GM20000 (cell line): ENCODE measurements around the gene MAPK9.

Experiments
- DNase-seq: peaks from one replicate; pipeline ENCODE4 v3.0.0; 2012; ENCODE audit warnings: low spot score
- CTCF ChIP-seq: IDR thresholded peaks from 2 replicates; pipeline ENCODE4 v1.5.1; 2012; ENCODE audit warnings: mild to moderate bottlenecking, control low read depth; ENCODE audit errors: extremely low read depth, missing control alignments

MAPK9 gene

GRCh38 chr5:180324601-180324950, 32.7 kb upstream of the MAPK9 start:
- no peak for DNase-seq
- TF ChIP-seq CTCF, result no peak

- no peak for TF ChIP-seq CTCF
Observed at GRCh38 chr5:180323941-180324600, 32.2 kb upstream of the MAPK9 start.

GRCh38 chr5:180323160-180323559, 31.3 kb upstream of the MAPK9 start:
- TF ChIP-seq CTCF, result no peak

More at GRCh38 chr5:180323941-180324600, 32.2 kb upstream of the MAPK9 start:
- no peak for DNase-seq

GRCh38 chr5:180318456-180319089, 26.7 kb upstream of the MAPK9 start:
- DNase-seq, result no peak
- TF ChIP-seq CTCF, result no peak

More at GRCh38 chr5:180323160-180323559, 31.3 kb upstream of the MAPK9 start:
- no peak for DNase-seq

- DNase-seq, result no peak
Observed at GRCh38 chr5:180316586-180316985, 24.7 kb upstream of the MAPK9 start.

GRCh38 chr5:180315762-180316212, 23.9 kb upstream of the MAPK9 start:
- peak; percentile 96 for TF ChIP-seq CTCF
- DNase-seq, result peak; percentile 82

More at GRCh38 chr5:180316586-180316985, 24.7 kb upstream of the MAPK9 start:
- TF ChIP-seq CTCF, result no peak

GRCh38 chr5:180313677-180314505, 22.0 kb upstream of the MAPK9 start:
- TF ChIP-seq CTCF, result no peak
- no peak for DNase-seq
